Fibroblast of mammary gland (primary cell): ENCODE results near the gene ISM1.
"Not testable (repeated sequence)": the region's sequence is repeated elsewhere in the genome, so short reads cannot be mapped to it uniquely, and the experiment has no call there.

ENCODE experiments used
- DNase-seq: peaks from one replicate; pipeline ENCODE4 v3.0.0-alpha.2; 2010; ENCODE audit warnings: low read depth
- H3K4me3 ChIP-seq: 2 replicates; pipeline ENCODE4 v1.5.1; 2011; ENCODE audit warnings: low read depth, mild to moderate bottlenecking, low read length, moderate library complexity; ENCODE audit not compliant: control insufficient read depth
- TF ChIP-seq, protein P1 (sequence below): conservative IDR thresholded peaks from 2 replicates; pipeline ENCODE4 v1.5.1; 2011; ENCODE audit warnings: low read depth, low read length, inconsistent platforms; ENCODE audit not compliant: control insufficient read depth, insufficient read depth

The ISM1 gene

DNA sequence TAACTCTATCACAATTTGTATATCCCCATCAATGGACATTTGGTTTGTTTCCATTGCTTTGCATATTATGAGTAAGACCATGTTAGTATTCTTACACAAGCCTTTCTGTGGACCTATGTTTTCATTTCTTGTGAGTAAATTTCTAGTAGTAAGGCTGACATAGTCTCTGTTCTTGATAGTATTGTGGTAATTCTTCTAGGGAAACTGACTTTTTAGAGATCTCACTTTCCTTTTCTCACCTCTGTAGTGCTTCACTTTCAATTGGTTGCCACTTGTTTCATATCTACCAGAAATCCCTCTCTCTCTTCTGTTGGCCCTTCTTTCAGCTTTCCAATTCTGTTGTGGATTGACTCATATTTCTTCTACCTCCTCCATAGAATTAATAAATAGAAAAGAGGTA, 8.5 kb downstream of the ISM1 start:
- no peak overlapping the region for H3K4me3 ChIP-seq
- no peak for DNase-seq
- TF ChIP-seq, protein P1, sequence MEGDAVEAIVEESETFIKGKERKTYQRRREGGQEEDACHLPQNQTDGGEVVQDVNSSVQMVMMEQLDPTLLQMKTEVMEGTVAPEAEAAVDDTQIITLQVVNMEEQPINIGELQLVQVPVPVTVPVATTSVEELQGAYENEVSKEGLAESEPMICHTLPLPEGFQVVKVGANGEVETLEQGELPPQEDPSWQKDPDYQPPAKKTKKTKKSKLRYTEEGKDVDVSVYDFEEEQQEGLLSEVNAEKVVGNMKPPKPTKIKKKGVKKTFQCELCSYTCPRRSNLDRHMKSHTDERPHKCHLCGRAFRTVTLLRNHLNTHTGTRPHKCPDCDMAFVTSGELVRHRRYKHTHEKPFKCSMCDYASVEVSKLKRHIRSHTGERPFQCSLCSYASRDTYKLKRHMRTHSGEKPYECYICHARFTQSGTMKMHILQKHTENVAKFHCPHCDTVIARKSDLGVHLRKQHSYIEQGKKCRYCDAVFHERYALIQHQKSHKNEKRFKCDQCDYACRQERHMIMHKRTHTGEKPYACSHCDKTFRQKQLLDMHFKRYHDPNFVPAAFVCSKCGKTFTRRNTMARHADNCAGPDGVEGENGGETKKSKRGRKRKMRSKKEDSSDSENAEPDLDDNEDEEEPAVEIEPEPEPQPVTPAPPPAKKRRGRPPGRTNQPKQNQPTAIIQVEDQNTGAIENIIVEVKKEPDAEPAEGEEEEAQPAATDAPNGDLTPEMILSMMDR: no peak

DNA sequence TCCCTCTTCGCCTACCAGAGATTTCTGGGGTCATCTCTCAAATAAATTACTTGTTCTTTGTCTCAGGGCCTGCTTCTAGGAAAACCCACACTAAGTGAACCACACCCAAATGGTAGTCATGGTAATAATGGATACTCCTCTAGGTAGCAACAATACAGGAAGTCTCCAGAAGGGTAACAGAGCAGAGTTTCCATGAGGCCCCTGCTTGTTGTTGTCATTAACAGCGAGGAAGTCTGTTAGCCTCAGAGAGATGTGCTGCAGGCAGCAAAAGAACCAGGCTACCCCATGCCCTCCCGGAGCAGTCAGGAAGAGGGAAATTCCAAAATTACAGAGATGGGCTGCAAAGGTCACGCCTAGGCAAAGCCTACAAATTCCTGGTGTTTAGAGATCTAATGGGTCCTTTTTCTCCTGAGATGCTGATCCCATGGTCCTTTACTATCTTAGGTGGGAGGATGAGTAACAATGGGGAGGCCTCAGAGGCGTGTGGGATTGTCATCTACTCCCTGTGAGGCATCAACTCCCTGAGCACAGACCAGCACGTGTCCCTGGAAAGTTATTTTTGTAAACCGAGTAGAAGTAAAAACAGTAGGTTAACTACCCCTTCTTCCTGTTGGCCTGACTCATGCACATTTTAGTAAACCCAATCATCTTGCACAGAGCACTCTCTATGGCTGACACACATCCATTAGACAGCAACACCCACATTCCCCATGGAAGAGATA, 10.1 kb downstream of the ISM1 start:
- peak; percentile 67 for DNase-seq
- TF ChIP-seq, protein P1: no peak
- H3K4me3 ChIP-seq: no peak overlapping the region

DNA sequence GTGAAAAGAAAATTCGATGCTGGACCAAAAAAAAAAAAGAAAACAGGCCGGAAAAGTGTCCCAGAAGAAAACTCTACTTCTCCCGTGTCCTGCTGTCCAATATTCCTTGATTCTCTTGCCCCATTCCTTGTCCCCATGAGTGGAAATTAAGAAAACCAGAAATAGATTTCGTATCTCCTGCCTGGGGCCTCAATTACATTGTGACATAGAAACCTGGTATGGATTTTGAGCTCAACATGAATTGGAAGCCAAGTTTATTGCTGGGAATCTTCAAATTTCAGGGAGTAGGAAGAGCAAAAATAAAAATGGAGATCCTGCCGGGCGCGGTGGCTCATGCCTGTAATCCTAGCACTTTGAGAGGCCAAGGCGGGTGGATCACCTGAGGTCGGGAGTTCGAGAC, 11.9 kb downstream of the ISM1 start:
- no peak for DNase-seq
- TF ChIP-seq, protein P1: no peak
- no peak overlapping the region for H3K4me3 ChIP-seq

DNA sequence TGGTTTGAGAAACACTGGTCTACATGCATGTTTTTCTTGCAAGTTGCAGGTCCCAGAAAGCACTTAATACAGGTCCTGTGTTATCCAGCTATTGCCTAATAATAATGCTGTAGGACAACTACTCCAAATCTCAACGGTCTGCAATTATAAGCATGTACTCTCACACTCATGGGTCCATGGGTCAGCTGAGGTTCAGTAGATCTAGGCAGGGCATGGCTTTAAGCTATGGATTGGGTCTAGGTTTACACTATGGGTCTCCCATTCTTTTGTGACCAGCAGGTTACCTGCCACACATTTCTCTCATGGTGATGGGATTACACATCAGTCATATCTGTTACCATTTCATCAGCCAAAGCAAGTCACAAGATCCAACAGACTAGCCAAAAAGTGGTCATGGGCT, 13.9 kb downstream of the ISM1 start:
- DNase-seq: no peak
- TF ChIP-seq, protein P1: no peak
- H3K4me3 ChIP-seq: no peak overlapping the region

DNA sequence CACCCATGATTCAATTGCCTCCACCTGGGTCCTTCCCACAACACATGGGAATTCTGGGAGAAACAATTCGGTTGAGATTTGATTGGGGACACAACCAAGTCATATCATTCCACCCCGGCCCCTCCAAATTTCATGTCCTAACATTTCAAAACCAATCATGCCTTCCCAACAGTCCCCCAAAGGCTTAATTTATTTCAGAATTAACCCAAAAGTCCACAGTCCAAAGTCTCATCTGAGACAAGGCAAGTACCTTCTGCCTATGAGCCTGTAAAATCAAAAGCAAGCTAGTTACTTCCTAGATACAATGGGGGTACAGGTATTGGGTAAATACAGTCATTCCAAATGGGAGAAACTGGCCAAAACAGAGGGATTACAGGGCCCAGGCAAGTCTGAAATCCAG, 15.3 kb downstream of the ISM1 start:
- H3K4me3 ChIP-seq, DNase-seq: not testable (repeated sequence)

DNA sequence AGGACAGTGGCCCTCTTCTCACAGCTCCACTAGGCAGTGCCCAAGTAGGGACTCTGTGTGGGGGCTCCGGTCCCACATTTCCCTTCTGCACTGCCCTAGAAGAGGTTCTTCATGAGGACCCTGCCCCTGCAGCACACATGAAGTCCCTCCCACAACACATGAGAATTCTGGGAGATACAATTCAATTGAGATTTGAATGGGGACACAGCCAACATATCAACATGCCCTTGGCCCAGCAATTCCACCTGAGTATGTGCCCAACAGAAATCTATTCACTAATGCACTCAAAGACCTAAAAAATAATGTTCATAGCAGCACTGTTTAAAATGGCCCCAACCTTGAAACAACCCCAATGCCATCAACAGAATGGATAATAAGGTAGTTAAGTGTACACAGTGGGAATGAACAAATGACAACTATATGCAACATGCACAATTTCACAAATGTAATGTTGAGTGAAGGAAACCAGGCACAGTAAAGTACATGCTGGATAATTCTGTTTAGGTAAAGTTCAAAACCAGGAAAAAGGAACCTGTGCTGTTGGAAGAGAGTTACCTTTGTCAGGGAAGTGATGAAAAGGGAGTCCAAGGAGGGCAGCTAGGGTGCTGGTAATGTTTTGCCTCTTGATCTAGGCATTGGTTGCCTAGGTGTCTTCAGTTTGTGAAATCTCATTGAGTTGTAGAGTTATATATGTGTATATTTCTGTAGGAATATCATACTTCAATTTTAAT, 16.1 kb downstream of the ISM1 start:
- H3K4me3 ChIP-seq: no peak overlapping the region
- no peak for DNase-seq
- TF ChIP-seq, protein P1: no peak

DNA sequence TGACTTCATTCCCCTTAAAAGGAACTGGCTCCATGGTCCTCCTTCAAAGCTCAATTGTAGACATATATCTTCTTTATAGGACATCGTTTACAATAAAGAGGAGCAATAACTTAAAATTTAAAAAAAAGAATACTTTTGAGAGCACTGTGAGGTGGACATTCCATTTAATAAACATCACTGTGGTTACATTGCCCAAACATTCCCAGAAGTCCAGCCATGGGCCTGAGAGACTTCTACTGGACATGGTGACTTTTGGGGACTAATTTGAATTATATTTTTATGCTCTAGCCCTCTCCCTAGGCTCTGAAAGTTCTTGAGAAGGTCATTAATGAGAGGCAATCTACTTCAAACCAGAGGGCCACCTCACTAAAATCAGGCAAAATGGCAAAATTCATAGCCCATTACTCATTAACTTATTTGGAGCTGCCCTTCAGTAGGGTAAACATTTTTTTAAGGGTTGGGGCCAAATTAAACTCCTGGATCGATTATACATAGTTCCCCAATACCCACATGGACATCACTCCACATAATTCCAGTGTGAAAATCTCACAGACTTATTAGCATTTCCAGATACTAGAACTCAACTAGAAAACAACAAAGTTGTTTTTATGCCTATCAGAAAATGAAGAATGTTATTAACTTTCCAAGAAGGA, 17.1 kb downstream of the ISM1 start:
- DNase-seq: no peak
- no peak overlapping the region for H3K4me3 ChIP-seq
- TF ChIP-seq, protein P1: no peak
